GM12878 (cell line): Measurements from ENCODE around the gene NSFL1C. TPM values are rescaled to one million over a fixed set of nuclear protein-coding genes. Genes with fewer than 3 reads are reported as not detected.

Source experiments
- ATAC-seq: fragments of 200-7000 bp; cut with Tn5 transposase; 3 replicates; pipeline ENCODE4 v1.9.1; 2020; ENCODE audit warnings: mild to moderate bottlenecking, moderate library complexity
- BruUV-seq: library from RNA; stranded (reverse); fragments of 400-500 nt; replicated peaks from 2 replicates; lab custom pipeline; 2021; lab: Mats Ljungman, UMichigan
- CTCF ChIA-PET: fragments of 300-600 bp; sonication (Branson Sonifier 250); formaldehyde crosslinking; extraction: SDS; loops from one replicate; lab custom pipeline; 2021; ENCODE audit warnings: inconsistent platforms; lab: Yijun Ruan, JAX
- POLR2A ChIA-PET: fragments of 350-600 bp; formaldehyde crosslinking; extraction: SDS; loops from one replicate; lab custom pipeline; 2021; ENCODE audit warnings: inconsistent platforms; lab: Charles Lee
- RAD21 ChIA-PET: fragments of 300-600 bp; sonication (Branson Sonifier 250); formaldehyde crosslinking; loops from one replicate; lab custom pipeline; 2023; ENCODE audit warnings: antibody characterized with exemption; ENCODE audit not compliant: unreplicated experiment; lab: Charles Lee
- SMC1A ChIA-PET: fragments of 300-600 bp; sonication (Branson Sonifier 250); formaldehyde crosslinking; loops from one replicate; lab custom pipeline; 2023; ENCODE audit not compliant: unreplicated experiment, uncharacterized antibody; lab: Charles Lee
- DNase-seq: peaks from one replicate; pipeline ENCODE4 v3.0.0-alpha.2; 2011; ENCODE audit warnings: low read depth, low spot score
- FAIRE-seq: peaks from 3 replicates; lab custom pipeline; 2011; peaks lifted over from hg19 to GRCh38; lab: Jason Lieb, UNC
- H2AFZ ChIP-seq: 2 replicates; pipeline ENCODE4 v1.6.0; 2011; ENCODE audit warnings: low read depth, low read length, control low read depth; ENCODE audit not compliant: control insufficient read depth
- H3K27ac ChIP-seq: 2 replicates; pipeline ENCODE4 v1.5.1; 2011; ENCODE audit warnings: control low read depth; ENCODE audit not compliant: control insufficient read depth, insufficient read depth
- H3K27me3 ChIP-seq, 2 experiments: replicated peaks in 1 of 2; 2 replicates each; pipeline versions ENCODE4 v1.6.0 to v1.6.1; 2011; ENCODE audit warnings: low read length in 1 of 2; ENCODE audit not compliant: control insufficient read depth in 2 of 2, insufficient read depth in 2 of 2
- H3K36me3 ChIP-seq, 2 experiments: 2 replicates each; pipeline ENCODE4 v1.5.1; 2011; ENCODE audit warnings: low read length in 1 of 2; ENCODE audit not compliant: control insufficient read depth in 2 of 2, insufficient read depth in 2 of 2
- H3K4me1 ChIP-seq: 2 replicates; pipeline ENCODE4 v1.6.1; 2011; ENCODE audit warnings: mild to moderate bottlenecking, low read length, moderate library complexity, mixed read lengths; ENCODE audit not compliant: control insufficient read depth, insufficient read depth
- H3K4me2 ChIP-seq: 2 replicates; pipeline ENCODE4 v1.6.0; 2011; ENCODE audit warnings: control low read depth; ENCODE audit not compliant: control insufficient read depth, insufficient read depth
- H3K4me3 ChIP-seq: fragments of 200-600 bp; sonication (generic); 2 replicates; pipeline ENCODE4 v1.5.1; 2016
- H3K79me2 ChIP-seq: 2 replicates; pipeline ENCODE4 v1.6.0; 2011; ENCODE audit warnings: low read length; ENCODE audit not compliant: control insufficient read depth, insufficient read depth
- H3K9ac ChIP-seq: 2 replicates; pipeline ENCODE4 v1.8.0; 2011; ENCODE audit warnings: low read length, control low read depth, mixed read lengths; ENCODE audit not compliant: control insufficient read depth, insufficient read depth
- H3K9me3 ChIP-seq: replicated peaks from 3 replicates; pipeline ENCODE4 v1.5.1; 2011; ENCODE audit warnings: mild to moderate bottlenecking, low read length; ENCODE audit not compliant: control insufficient read depth, insufficient read depth
- H4K20me1 ChIP-seq: 2 replicates; pipeline ENCODE4 v1.6.0; 2011; ENCODE audit not compliant: control insufficient read depth, insufficient read depth
- BACH1 ChIP-seq: fragments of 450-650 bp; IDR thresholded peaks from 2 replicates; pipeline ENCODE4 v1.6.1; 2017; ENCODE audit warnings: mild to moderate bottlenecking, borderline replicate concordance
- CBX3 ChIP-seq: fragments of 200-600 bp; sonication (generic); IDR thresholded peaks from 2 replicates; pipeline ENCODE4 v1.6.1; 2016; ENCODE audit warnings: low read depth, borderline replicate concordance
- CREM ChIP-seq: IDR thresholded peaks from 2 replicates; pipeline ENCODE4 v1.6.1; 2014; ENCODE audit warnings: antibody characterized with exemption, low read depth
- ETV6 ChIP-seq, 2 experiments: fragments of 450-650 bp in 1 of 2; IDR thresholded peaks in 1 of 2; conservative IDR thresholded peaks in 1 of 2; 2 replicates each; pipeline ENCODE4 v1.6.1; 2014; ENCODE audit warnings: antibody characterized with exemption in 1 of 2, borderline replicate concordance in 1 of 2, low read depth in 1 of 2, mild to moderate bottlenecking in 1 of 2, moderate library complexity in 1 of 2
- EZH2 ChIP-seq: IDR thresholded peaks from 2 replicates; pipeline ENCODE4 v1.6.1; 2012; ENCODE audit warnings: low read depth, mild to moderate bottlenecking, control low read depth, inconsistent platforms, low read length, borderline replicate concordance; ENCODE audit not compliant: control insufficient read depth
- FOXM1 ChIP-seq: IDR thresholded peaks from 2 replicates; pipeline ENCODE4 v1.6.1; 2012; ENCODE audit warnings: low read depth, mild to moderate bottlenecking, inconsistent platforms, low read length, moderate library complexity
- HDGF ChIP-seq: fragments of 450-650 bp; IDR thresholded peaks from 2 replicates; pipeline ENCODE4 v1.6.1; 2016; ENCODE audit warnings: antibody characterized with exemption
- KDM1A ChIP-seq: fragments of 200-600 bp; sonication (generic); IDR thresholded peaks from 2 replicates; pipeline ENCODE4 v1.6.1; 2016; ENCODE audit warnings: borderline replicate concordance
- MEF2B ChIP-seq: fragments of 450-650 bp; IDR thresholded peaks from 2 replicates; pipeline ENCODE4 v1.6.1; 2018; ENCODE audit warnings: mild to moderate bottlenecking, moderate library complexity; ENCODE audit not compliant: partially characterized antibody, poor library complexity, severe bottlenecking
- POLR2AphosphoS5 ChIP-seq: IDR thresholded peaks from 2 replicates; pipeline ENCODE4 v1.6.1; 2011; ENCODE audit warnings: mild to moderate bottlenecking, low read length, inconsistent platforms
- RBBP5 ChIP-seq: fragments of 200-600 bp; sonication (generic); conservative IDR thresholded peaks from 2 replicates; pipeline ENCODE4 v1.6.1; 2016
- RELA ChIP-seq: fragments of 450-650 bp; IDR thresholded peaks from 2 replicates; pipeline ENCODE4 v1.8.0; 2014; ENCODE audit warnings: borderline replicate concordance; ENCODE audit not compliant: partially characterized antibody
- SKIL ChIP-seq: fragments of 450-650 bp; IDR thresholded peaks from 2 replicates; pipeline ENCODE4 v1.6.1; 2017; ENCODE audit warnings: mild to moderate bottlenecking, low read depth, inconsistent platforms; ENCODE audit not compliant: poor library complexity, severe bottlenecking
- SMAD5 ChIP-seq: IDR thresholded peaks from 2 replicates; pipeline ENCODE4 v1.6.1; 2016; ENCODE audit warnings: antibody characterized with exemption, low read depth
- ZNF384 ChIP-seq: IDR thresholded peaks from 2 replicates; pipeline ENCODE4 v1.6.1; 2012; ENCODE audit warnings: low read depth, mild to moderate bottlenecking, low read length, improper control_type of control experiment, borderline replicate concordance
- WGBS: methylation state at CpG from one replicate; pipeline ENCODE4 v1.1.6; 2016; ENCODE audit warnings: low lambda C conversion rate; ENCODE audit not compliant: insufficient replicate concordance, insufficient coverage; ENCODE audit errors: missing lambda C conversion rate; 5-methylcytosine and 5-hydroxymethylcytosine counted together
- in situ Hi-C: fragments of 300-500 bp; cut with MboI; formaldehyde crosslinking; loops from 9 replicates; pipeline ENCODE4 v1.14.3; 2018; ENCODE audit warnings: mixed read lengths
- intact Hi-C: fragments of 100-400 bp; cut with micrococcal nuclease; formaldehyde crosslinking; loops from one replicate; pipeline ENCODE4 v1.14.2; 2022; ENCODE audit not compliant: unreplicated experiment
- polyA plus RNA-seq, 11 experiments: library from polyadenylated mRNA; depleted of rRNA in 4 of 11; unstranded in 6 of 11; stranded (reverse) in 5 of 11; fragments of >200 nt; fragmentation: Nextera tagmentation in 4 of 11; fragmentation: Illumina TruSeq in 1 of 11; extraction: Ambion mirVana in 4 of 11; extraction: Trizol in 1 of 11; gene quantifications; 1 replicate in 1 of 11; 2 replicates in 10 of 11; pipeline versions ENCODE4 v1.2.1 to v1.2.3, GENCODE V29; 2011 to 2016; ENCODE audit warnings: inconsistent platforms in 2 of 11, missing spikeins in 2 of 11, low read depth in 1 of 11
- total RNA-seq, 4 experiments: library from RNA; depleted of rRNA in 3 of 4; stranded (reverse); fragments of >200 nt in 3 of 4; fragmentation: Illumina TruSeq in 1 of 4; extraction: Trizol in 1 of 4; gene quantifications; 2 replicates each; pipeline versions ENCODE4 v1.2.1 to v1.2.3, GENCODE V29; 2013 to 2021
- TF ChIP-seq, protein P1 (sequence below): fragments of 450-650 bp; IDR thresholded peaks from 2 replicates; pipeline ENCODE4 v1.6.1; 2016; ENCODE audit warnings: mild to moderate bottlenecking
- TF ChIP-seq, protein P2 (sequence below): fragments of 450-650 bp; IDR thresholded peaks from 2 replicates; pipeline ENCODE4 v1.6.1; 2017; ENCODE audit warnings: low read depth, mild to moderate bottlenecking, moderate library complexity
- TF ChIP-seq, protein P3 (sequence below): fragments of 450-650 bp; conservative IDR thresholded peaks from 2 replicates; pipeline ENCODE4 v1.6.1; 2017; ENCODE audit warnings: mild to moderate bottlenecking, moderate library complexity

Gene NSFL1C
- total and polyA plus RNA-seq, 10 of the 15 experiments (the other 5 are each of a cell fraction or from before 2014, with no cell fraction given), result 21.5 to 100 (median 38.1) TPM

DNA sequence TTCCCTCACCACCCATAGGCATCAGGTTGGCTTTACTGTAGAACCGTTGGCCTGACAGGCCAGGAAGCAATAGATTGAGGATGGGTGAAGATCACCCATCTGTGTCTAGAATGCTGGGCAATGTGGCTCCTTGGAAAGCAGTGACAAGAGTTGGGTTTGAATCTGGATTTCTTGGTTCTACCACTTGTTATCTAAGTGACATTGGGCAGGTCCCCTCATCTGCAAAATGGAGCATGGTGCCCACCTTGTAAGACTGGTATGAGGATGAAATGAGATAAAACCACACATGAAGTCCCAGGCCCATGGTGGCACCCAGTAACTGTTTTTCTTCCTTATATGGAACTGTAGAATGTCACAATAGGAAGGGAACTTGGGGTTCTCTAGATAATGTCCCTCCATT lies 47.2 kb upstream of the NSFL1C start:
- no TSS peak for BruUV-seq
- FAIRE-seq, result no peak
- RAD21 ChIA-PET, result no interaction called here
- Histone ChIP-seq H3K4me2 (no peak overlapping the region), H3K79me2 (no peaks in the 10 kb centered on the region), H3K9me3 (peaks cover 6% of the 10 kb centered on the region; the same call in 2 of the 3 replicates), H3K27me3 (no peaks in the 10 kb centered on the region; a peak in 2 of 4 replicates), H2AFZ (no peak overlapping the region), H3K4me1 (0 out of 2 replicates have a peak, but pooled peaks cover 3% of the 10 kb centered on the region), H4K20me1 (no peaks in the 10 kb centered on the region), H3K36me3 (no peaks in the 10 kb centered on the region), H3K4me3 (no peak overlapping the region), H3K27ac (no peak overlapping the region), H3K9ac (no peak overlapping the region)
- WGBS, result 0% methylated on average over 1 of the region's 1 CpG
- SMC1A ChIA-PET, result interaction anchor here (0.6 to 1.2 kb wide), 3 partner anchors 9 to 19 kb away, joined by 3 read pairs; no protein-coding TSS in a partner anchor
- intact Hi-C loops, result no loop called here
- in situ Hi-C loops, result no loop called here
- DNase-seq, result no peak
- POLR2A ChIA-PET, result no interaction called here
- CTCF ChIA-PET, result interaction anchor here (0.8 to 2.3 kb wide), 2 partner anchors 10 to 220 kb away, joined by 4 to 12 read pairs; no protein-coding TSS in a partner anchor
- no peak for ATAC-seq
- TF ChIP-seq RELA (no peak), ETV6 (conservative IDR thresholded peaks at IDR 0.05 in 1 of 2, IDR thresholded peaks at IDR 0.05 in 1 of 2; ENCODE audit: borderline replicate concordance in 1 of 2, low read depth in 1 of 2) (no peak), BACH1 (no peak), ZNF384 (no peak), CREM (no peak), SKIL (no peak), HDGF (no peak), CBX3 (no peak), RBBP5 (no peak), EZH2 (no peak), KDM1A (no peak), FOXM1 (no peak), MEF2B (no peak), SMAD5 (no peak), POLR2AphosphoS5 (no peak)
- TF ChIP-seq, protein P1, sequence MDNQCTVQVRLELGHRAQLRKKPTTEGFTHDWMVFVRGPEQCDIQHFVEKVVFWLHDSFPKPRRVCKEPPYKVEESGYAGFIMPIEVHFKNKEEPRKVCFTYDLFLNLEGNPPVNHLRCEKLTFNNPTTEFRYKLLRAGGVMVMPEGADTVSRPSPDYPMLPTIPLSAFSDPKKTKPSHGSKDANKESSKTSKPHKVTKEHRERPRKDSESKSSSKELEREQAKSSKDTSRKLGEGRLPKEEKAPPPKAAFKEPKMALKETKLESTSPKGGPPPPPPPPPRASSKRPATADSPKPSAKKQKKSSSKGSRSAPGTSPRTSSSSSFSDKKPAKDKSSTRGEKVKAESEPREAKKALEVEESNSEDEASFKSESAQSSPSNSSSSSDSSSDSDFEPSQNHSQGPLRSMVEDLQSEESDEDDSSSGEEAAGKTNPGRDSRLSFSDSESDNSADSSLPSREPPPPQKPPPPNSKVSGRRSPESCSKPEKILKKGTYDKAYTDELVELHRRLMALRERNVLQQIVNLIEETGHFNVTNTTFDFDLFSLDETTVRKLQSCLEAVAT, result no peak
- TF ChIP-seq, protein P2, sequence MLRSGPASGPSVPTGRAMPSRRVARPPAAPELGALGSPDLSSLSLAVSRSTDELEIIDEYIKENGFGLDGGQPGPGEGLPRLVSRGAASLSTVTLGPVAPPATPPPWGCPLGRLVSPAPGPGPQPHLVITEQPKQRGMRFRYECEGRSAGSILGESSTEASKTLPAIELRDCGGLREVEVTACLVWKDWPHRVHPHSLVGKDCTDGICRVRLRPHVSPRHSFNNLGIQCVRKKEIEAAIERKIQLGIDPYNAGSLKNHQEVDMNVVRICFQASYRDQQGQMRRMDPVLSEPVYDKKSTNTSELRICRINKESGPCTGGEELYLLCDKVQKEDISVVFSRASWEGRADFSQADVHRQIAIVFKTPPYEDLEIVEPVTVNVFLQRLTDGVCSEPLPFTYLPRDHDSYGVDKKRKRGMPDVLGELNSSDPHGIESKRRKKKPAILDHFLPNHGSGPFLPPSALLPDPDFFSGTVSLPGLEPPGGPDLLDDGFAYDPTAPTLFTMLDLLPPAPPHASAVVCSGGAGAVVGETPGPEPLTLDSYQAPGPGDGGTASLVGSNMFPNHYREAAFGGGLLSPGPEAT, result no peak
- TF ChIP-seq, protein P3, sequence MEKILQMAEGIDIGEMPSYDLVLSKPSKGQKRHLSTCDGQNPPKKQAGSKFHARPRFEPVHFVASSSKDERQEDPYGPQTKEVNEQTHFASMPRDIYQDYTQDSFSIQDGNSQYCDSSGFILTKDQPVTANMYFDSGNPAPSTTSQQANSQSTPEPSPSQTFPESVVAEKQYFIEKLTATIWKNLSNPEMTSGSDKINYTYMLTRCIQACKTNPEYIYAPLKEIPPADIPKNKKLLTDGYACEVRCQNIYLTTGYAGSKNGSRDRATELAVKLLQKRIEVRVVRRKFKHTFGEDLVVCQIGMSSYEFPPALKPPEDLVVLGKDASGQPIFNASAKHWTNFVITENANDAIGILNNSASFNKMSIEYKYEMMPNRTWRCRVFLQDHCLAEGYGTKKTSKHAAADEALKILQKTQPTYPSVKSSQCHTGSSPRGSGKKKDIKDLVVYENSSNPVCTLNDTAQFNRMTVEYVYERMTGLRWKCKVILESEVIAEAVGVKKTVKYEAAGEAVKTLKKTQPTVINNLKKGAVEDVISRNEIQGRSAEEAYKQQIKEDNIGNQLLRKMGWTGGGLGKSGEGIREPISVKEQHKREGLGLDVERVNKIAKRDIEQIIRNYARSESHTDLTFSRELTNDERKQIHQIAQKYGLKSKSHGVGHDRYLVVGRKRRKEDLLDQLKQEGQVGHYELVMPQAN, result no peak
